HG02623 (cell line): ENCODE data around the gene MAG.

Experiments used
- ATAC-seq: cut with Tn5 transposase; IDR thresholded peaks from one replicate; pipeline ENCODE4 v1.9.1; 2021; ENCODE audit warnings: moderate library complexity; ENCODE audit not compliant: unreplicated experiment

The MAG gene

DNA sequence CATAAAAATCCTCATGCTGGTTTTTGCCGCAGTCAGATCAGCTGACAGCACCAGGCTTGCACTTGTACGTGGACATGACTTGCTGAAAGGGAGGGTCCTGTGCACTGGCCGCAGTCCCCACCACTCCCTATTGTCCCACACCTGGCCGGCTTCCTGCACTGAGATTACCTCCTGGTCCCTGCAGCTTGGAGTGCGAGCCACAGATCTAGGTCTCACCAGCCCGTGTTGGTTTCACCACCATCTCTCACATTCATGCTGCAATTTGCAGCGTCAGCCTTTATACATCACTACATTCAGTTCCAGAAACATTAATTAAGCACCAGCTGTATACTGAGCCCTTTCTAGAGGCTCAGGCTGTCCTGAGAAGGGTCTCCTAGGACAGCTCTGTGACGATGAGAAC is 22.1 kb downstream of the MAG start:
- ATAC-seq = no peak

DNA sequence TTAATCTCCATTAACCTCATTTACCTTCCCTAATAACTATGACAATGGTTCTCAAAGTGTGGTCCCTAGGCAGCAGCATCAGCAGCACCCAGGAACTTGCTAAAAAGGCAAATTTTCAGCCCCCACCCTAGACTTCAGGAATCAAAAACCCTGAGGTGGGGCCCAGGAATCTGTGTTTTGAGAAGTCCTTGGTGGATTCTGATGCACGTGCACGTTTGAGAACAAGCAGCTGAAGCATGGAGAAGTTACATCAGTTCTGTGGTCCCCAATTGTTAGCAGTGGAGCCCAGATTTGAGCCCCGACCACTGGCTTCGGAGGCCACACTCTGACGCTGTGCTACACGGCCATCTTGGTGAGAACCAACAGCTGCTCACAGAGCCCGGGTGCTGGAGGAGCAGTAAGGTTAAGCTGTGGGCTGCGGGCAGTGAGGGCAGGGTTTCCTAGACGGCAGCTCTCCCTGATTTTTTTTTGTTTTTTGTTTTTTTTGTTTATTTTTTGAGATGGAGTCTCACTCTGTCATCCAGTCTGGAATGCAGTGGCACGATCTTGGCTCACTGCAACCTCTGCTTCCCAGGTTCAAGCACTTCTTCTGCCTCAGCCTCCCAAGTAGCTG is 23.0 kb downstream of the MAG start:
- ATAC-seq = no peak

DNA sequence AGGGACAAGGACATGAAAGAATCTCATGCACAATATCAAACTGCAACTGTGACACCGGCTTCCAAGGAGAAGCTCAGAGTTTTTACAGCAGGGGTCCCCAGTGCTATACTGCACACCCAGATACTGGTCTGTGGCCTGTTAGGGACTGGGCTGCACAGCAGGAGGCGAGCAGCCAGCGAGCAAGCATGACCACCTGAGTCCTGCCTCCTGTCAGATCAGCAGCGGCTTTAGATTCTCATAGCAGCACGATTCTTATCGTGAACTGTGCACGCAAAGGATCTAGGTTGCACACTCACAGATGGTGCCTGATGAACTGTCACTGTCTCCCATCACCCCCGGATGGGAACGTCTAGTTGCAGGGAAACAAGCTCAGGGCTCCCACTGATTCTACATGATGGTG is 23.9 kb downstream of the MAG start:
- ATAC-seq = no peak

DNA sequence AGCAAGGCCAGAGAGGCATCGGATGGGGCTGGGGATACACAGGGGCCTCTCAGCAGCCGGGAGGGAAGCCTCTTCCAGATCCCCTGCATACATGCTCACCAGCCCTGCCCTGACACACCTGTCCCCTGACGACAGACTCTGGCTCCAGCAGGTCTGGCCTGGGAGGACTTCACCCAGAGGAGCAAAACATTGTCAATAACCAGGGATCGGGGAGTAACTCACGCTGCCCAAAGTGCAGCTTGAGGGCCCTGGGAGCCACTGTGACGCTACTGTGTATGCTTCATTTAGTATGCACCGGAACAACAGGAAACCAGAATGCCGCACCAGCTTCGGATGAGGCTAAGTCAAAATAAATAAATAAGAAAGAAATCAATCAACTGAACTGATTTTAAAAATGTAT is 24.6 kb downstream of the MAG start:
- ATAC-seq = no peak

DNA sequence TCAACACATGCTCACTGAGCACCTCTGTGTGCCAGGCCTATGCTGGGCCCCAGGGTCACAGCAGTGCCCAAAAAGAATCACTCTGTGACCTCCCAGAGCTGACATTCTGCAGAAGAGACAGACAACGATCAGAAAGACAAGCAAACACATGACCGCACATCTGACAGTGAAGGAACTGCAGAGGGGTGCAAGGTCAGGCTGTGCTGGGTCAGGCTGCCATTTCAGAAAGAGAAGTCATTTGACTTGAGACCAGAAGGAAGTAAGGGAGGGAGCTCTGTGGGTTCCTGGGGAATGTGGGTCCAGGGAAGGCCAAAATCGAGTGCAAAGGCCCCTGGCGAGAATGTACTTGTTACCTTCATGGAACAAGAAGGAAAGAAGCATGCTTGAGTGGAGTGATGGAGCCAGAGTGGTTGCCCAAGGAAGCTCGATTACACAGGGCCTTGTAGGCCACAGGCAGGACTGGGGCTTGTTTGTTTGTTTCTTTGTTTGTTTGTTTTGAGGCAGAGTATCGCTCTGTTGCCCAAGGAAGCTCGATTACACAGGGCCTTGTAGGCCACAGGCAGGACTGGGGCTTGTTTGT is 25.6 kb downstream of the MAG start:
- no peak for ATAC-seq

DNA sequence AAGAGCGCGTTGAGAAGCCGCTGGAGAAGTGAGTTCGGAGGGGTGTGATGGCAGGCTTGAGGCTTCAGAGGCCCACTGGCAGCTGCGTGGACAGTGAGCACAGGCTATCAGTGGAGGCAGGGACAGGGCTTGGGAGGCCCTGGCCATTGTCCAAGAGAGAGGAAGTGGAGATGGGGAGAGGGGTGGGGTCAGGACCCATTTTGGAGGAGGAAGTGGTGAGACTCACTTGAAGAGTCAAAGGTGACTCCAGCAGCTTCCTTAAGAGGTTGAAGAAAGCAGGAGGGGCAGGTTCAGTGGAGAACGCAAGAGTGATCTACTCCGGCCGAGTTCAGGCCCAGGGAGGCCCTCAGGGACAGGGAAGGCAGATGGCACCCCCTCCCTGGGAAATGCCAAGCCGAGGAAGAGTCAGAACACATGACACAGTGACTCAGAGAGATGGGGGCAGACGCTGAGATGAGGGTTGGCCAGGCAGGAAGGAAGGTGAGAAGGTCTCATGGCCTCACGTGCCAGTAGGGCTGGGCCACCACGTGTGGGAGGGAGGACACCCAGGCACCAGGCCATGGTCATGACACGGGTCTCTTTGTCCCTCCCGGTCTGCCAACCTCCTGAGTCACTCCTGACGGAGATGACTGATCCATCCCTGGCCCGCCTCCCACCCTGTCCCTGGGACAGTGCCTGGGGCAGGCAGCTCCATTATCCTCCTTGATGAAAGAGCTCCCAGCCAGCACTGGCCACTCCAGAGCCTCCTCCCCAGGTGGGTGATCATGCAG is 26.9 kb downstream of the MAG start:
- ATAC-seq = no peak

DNA sequence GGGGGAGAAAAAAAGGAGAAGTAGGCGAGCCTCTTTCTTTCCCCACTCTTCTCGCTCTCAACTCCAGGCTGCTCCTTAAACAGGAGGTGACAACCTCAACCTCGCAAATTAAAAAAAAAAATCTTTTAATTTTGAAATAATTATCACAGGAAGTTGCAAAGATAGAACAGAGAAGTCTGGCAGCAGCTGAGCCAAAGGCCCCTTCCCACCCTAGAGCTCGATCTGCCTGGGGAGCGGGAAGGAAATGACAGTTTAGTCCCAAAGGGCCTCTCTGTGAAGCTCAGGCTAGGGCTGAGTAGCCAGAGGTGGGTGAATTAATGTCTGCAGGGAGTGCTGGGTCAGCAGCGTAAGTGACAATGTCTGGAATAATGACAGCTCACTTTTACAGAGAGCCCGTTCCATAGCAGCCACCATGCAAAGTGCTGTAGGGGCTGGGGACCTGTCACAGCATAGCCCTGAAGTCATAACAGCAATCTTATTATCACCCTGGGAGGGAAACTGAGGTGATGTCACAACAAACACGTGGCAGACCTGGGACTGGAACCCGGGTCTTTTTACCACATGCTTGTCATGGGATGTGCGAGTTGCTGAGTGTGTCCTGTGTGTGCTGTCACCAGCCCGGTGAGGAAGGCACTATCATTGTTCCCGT is 28.2 kb downstream of the MAG start:
- ATAC-seq = no peak

DNA sequence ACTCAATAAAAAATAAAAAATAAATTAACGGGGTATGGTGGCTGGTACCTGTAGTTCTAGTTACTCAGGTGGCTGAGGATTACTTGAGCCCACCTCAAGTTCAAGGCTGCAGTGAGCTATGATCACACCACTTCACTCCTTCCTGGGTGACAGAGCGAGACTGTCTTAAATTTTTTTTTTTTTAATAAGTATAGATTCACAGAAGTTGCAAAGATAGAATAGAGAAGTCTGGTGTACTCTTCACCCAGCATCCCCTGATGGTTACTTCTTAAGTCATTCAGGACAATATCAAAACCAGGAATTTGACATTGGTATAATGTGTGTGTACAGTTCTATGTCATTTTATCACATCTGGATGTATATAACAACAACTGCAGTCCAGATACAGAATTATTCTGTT is 29.3 kb downstream of the MAG start:
- no peak for ATAC-seq

DNA sequence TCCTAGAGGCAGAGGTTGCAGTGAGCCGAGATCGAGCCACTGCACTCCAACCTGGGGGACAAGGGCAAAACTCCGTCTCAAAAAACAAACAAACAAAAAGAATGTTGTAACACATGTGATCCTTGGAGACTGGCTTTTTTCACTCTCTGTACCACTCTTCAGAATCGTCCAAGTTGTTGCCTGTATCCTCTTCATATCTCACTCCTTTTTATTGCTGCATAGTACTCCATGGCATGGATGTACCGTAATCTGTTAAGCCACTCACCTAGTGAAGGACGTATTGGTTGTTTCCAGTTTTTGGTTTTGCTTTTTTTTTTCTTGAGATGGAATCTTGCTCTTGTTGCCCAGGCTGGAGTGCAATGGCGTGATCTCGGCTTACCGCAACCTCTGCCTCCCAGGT is 30.1 kb downstream of the MAG start:
- ATAC-seq = no peak

DNA sequence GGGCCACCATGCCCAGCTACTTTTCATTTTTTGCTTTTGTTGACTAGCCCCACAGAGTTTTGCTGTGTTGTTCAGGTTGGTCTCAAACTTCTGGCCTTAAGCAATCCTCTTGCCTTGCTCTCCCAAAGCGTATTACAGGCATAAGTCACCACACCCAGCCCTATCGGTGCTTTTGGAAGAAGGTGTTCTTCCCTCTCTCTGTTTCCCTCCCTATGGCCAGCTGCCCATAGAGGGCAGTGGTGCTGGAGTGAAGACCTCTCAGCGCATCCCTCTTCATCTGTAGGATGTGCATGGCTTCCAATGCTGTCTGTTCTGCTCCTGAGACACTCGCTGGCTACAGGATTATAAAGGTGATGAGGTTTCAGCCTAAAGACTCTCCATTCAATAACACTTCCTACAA is 35.7 kb downstream of the MAG start:
- no peak for ATAC-seq

DNA sequence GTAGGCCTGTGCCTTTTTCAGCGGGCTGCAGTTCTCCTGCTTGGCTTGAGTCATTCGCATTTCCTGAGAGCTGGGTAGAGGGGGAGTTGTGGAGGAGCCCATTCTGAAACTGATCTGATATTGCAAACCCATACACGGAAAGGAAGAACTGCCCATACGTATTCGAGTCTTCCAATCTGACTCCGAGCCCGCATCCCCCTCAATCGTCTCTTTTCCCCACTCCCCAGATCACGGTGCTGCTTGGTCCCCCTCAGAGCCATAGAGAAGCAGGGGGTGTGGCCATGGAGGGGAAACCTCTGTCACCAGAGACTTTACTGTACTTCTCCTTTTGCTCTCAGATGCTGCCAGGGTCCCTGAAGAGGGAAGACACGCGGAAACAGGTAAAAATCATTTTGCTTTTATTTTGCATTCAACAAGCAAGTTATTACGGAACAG is 36.9 kb downstream of the MAG start, which contains the start of gene CD22:
TSS of gene CD22 (plus strand) at position 337 of the 435 bp plus-strand sequence. CDS start 2,854 bp downstream, outside the sequence.
- ATAC-seq = no peak

DNA sequence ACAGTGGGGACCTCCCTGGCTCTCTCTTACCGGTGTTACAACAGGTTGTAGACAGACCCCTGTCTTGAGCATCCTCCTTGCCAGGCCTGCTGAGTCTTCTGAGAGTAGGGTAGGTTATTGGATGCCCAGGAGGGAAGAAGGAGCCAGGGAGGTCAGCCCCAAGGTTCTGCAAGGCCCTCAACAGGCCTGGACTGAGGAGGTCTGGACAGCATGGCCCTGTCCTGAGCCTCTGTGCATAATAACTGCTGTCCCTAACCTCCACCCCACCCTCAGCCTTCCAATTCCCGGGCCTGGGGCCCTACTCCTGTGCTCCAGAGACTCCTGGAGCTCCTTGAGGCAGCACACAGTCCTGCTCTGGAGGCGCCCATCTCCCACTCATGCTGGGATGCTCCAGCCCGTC is 37.4 kb downstream of the MAG start:
- no peak for ATAC-seq

DNA sequence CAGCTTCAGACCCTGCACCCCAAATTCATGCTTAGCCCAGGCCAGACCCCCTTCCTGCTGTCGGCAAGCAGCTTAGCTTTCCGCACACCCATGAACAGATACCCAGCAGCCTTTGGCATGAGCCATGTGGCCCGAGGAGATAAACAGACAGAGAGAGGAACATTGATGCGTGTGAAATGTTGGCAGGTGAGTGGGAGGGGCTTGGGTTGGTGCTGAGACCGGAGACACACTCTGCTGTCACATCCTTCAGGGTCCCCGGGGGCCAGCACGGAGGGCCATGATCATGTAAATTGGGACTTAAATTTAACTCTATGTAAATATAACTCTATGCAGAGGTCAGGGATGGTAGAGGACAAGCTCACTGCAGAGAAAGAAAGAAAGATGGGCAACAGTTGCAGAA is 38.5 kb downstream of the MAG start:
- peak; percentile 55 for ATAC-seq

DNA sequence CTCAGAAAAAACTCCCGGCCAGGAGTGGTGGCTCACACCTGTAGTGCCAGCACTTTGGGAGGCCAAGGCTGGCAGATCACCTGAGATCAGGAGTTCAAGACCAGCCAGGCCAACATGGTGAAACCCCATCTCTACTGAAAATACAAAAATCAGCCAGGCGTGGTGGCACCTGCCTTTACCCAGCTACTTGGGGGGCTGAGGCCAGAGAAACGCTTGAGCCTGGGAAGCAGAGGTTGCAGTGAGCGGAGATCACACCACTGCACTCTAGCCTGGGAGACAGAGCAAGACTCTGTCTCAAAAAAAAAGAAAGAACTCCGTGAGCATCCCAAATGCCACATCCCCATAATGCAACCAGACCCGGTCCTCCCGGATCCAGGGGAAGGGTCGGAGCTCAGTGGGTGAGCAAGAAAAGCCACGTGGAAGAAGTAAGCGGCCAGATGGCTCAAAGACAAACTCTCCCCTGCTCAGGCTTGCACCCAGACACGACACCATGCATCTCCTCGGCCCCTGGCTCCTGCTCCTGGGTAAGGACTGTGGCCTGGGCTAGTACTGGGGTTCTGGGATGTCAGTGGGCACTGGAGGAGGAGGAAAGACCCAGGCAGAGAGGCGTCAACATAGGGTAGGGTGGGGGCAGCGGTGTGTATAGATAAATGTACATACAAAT is 39.7 kb downstream of the MAG start:
- no peak for ATAC-seq

DNA sequence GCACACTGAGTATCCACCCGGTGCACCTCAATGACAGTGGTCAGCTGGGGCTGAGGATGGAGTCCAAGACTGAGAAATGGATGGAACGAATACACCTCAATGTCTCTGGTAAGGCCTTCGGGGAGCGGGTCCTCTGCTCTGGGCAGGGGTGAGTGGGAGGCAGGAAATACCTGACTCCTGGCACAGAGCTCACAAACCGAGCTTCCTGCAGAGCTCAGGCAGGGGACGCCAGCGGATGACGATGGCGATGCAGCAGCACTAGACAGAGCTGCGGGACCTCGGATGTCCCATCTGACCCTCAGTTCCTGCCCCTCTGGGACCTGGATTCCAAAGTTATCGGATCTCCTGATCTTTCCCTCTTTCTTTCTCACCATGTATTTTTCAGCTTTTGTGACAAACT is 40.9 kb downstream of the MAG start:
- no peak for ATAC-seq

DNA sequence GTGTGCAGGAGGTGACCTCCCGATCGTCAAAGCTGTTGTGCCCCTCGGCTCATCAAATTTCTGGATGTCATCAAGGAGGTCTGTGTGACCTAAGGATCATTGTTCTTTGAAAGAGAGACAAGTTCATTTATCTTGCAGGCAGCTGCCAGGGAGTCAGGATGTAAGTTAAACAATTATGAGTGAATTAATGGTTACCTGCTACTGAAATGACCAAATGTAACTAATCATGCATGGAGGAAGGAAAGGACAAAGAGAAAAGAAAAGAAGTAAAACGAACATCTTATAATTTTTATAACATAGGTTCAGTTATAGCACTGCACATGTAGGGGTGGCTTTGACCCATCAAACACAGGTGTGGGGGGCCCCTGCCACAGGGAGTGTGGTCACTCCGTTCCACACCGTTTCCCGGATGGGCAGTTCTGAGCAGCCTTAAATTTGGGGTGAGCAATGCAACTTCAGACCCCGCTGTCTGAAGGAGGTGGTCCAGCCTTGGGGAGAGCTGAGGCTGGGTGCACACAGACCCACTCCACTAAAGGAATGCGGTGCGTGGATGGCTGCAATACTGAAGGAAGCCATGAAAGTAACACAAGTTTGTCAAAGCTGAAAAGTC is 42.3 kb downstream of the MAG start:
- no peak for ATAC-seq

DNA sequence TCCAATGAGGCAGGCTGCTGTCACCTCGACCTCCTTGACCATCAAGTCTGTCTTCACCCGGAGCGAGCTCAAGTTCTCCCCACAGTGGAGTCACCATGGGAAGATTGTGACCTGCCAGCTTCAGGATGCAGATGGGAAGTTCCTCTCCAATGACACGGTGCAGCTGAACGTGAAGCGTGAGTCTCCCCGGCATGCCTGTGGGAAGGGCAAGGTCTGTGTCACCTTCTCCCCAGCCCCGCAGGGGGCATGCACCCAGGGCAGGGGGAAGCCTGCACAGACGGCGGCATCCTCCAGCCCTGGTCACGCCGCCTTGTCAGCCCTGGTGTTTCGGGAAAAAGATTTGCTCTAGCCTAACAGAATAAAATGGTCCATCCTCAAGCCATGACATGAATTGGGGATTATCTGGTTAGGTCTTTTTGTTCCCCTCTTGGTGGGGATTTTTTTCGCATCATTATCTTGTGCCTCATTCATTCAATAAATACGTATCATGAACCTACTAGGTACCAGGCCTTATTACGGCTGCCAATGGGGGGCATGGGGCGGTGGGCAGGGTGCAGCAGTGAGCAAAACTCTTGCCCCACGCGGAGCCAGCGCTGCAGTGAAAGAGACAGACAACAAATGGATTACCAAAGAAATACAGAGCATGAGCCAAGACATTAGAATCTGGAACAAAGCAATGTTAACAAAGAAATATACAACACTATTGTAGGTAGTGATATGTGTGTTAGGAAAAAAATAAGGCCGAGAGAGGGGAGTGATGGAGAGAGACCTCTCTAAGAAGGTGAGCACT is 44.4 kb downstream of the MAG start:
- no peak for ATAC-seq

DNA sequence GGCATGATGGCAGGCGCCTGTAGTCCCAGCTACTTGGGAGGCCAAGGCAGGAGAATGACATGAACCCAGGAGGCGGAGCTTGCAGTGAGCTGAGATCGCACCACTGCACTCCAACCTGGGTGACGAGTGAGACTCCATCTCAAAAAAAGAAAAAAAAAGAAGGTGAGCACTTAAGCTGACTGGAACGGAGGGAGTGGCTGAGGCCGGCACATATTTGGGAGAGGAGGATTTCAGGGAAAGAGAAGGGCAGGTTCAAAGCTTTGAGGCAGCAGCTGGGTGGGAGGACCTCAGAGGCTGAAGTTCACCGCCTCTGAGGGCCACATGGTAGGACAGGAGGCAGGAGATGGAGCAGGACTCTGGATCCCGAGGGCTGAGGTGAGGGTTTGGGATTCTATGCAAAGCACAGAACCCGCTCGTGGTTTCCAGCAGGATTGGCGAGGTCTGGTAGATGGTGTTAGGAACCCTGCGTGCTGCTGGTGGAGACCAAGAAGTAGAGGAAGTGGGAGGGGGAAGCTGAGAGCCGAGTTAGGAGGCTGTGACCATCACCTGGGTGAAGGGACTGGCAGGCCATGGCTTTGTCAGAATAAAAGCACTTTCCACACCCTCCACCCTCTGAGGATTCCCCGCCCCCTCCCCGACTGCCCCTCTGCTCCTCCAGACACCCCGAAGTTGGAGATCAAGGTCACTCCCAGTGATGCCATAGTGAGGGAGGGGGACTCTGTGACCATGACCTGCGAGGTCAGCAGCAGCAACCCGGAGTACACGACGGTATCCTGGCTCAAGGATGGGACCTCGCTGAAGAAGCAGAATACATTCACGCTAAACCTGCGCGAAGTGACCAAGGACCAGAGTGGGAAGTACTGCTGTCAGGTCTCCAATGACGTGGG is 45.4 kb downstream of the MAG start:
- ATAC-seq = no peak

DNA sequence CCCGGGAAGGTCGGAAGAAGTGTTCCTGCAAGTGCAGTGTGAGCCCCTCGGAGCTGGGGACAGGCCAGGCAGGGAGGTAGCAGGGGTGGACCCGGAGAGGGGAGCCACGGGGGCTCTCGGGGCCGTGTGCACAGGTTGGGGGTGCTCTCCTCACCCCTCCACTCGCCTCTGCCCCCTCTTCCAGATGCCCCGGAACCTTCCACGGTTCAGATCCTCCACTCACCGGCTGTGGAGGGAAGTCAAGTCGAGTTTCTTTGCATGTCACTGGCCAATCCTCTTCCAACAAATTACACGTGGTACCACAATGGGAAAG is 46.0 kb downstream of the MAG start:
- ATAC-seq = no peak
